Testis (tissue), 2 donors: ENCODE results near the gene PLEKHN1.

Experiments
- CTCF ChIP-seq, 3 experiments: fragments of 450-650 bp in 2 of 3; fragments of 200-600 bp in 1 of 3; sonication (generic) in 1 of 3; IDR thresholded peaks; one replicate each; pipeline ENCODE4 v1.5.1; 2016 to 2019; ENCODE audit warnings: antibody characterized with exemption in 3 of 3, mild to moderate bottlenecking in 2 of 3, moderate library complexity in 1 of 3
- POLR2A ChIP-seq: fragments of 450-650 bp; IDR thresholded peaks from one replicate; pipeline ENCODE4 v1.6.1; 2017; ENCODE audit warnings: antibody characterized with exemption, mild to moderate bottlenecking, moderate library complexity

DNA sequence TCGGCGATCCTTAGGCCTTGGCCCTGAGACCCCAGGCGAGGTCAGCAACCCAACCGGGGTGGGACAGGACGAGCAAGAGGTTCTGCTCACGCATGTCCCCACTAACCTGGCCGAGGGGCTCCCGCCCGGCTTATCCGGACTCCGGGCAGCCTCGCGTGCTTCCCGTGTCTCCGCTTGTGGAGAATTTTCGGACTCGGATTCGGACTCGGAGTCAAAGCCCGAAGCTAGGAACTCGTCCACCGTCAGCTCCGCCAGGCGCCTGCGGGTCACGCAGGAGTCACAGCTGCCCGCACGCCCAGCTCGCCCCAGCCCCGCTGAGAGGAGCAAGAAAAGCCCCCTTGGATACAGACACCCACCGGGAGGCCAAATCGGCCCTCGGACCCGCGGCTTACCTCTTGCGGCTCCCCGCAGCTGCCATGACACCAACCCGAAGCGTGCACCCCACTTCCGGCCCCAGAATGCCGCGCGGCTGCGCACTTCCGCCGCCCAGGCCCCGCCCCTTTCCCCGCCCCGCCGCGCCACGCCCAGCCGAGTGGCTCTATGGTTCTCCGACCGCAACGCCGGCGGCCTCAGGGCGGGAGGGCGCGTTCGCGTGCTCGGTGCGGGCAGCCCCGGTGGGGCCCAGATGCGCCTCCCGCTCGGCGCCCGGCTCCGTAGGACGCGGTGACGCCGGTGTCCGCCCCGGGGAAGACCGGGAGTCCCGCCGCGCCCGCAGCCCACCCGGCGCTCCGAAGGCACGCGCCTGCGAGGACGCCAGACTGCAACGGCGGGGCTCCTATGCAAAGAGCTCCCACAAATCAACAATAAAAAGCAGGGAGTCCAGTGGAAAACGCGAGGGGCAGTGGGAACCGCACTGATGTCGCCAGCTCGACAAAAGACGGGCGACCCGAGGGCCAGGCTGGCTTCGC, 7.2 kb upstream of the PLEKHN1 start, which contains the start of gene NOC2L:
- TF ChIP-seq POLR2A (no peak), CTCF (IDR thresholded peaks at IDR 0.05) (no peak)
